ENCODE results near the gene DLG2. TPM values are rescaled to one million over a fixed set of nuclear protein-coding genes. Genes with fewer than 3 reads are reported as not detected.
A peak's percentile ranks its signal among the peaks of the same experiment; 100 is the strongest.

Gene DLG2
- total RNA-seq, 1 donor from 2014 or later: 2.1 TPM

DNA sequence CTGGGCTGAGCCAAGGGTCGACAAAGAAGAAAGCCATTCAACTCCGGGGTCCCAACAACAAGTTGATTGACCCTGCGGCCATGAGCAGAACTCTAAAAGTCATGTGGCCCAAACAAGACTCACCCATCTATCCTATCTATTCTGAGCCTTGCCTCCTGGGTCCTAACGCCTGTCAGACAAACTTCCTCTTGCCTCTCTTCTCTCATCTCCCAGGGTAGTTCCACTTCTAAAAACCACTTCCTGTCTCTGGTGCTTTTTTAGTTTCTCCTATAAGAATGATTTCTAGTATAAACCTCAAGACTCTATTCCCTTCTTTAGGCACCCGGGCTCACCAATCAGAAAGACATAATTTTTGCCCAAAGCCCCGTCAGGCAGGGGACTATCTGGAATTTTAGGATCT, 530.2 kb downstream of the DLG2 start:
- no peak for DNase-seq (ENCODE audit: low read depth, low spot score)
- Mint-ChIP-seq H3K9me3 (peaks cover 3% of the 10 kb centered on the region), H3K36me3 (ENCODE audit: low read depth) (no peaks in the 10 kb centered on the region), H3K27me3 (ENCODE audit: low read depth) (no peaks in the 10 kb centered on the region), H3K27ac (ENCODE audit: unreplicated experiment) (peak overlapping the region; percentile 45), H3K4me1 (no peaks in the 10 kb centered on the region), H3K4me3 (no peak overlapping the region)
- TF ChIP-seq, protein P1, sequence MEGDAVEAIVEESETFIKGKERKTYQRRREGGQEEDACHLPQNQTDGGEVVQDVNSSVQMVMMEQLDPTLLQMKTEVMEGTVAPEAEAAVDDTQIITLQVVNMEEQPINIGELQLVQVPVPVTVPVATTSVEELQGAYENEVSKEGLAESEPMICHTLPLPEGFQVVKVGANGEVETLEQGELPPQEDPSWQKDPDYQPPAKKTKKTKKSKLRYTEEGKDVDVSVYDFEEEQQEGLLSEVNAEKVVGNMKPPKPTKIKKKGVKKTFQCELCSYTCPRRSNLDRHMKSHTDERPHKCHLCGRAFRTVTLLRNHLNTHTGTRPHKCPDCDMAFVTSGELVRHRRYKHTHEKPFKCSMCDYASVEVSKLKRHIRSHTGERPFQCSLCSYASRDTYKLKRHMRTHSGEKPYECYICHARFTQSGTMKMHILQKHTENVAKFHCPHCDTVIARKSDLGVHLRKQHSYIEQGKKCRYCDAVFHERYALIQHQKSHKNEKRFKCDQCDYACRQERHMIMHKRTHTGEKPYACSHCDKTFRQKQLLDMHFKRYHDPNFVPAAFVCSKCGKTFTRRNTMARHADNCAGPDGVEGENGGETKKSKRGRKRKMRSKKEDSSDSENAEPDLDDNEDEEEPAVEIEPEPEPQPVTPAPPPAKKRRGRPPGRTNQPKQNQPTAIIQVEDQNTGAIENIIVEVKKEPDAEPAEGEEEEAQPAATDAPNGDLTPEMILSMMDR (conservative IDR thresholded peaks at IDR 0.05): no peak

DNA sequence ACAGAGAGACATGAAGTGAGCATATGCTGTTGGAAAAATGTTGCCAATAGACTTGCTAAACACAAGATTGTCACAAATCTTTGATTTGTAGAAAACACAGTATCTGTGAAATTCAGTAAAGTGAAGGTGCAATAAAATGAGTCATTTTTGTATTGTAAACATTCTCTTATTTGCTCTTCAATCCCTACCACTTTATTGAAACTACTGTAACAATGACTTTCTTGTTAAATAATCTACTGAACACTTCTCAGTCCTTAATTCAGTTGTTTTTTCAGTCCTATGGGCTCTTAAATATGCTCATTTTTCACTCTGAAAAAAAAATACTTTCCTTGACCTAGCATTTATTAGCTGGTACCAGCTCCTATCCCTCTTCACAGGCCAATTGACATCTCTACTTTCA, 531.9 kb downstream of the DLG2 start:
- TF ChIP-seq, protein P1 (conservative IDR thresholded peaks at IDR 0.05): no peak
- no peak for DNase-seq (ENCODE audit: low read depth, low spot score)
- Mint-ChIP-seq H3K27me3 (ENCODE audit: low read depth) (no peaks in the 10 kb centered on the region), H3K4me1 (no peaks in the 10 kb centered on the region), H3K36me3 (ENCODE audit: low read depth) (no peaks in the 10 kb centered on the region), H3K4me3 (no peak overlapping the region), H3K9me3 (peaks cover 5% of the 10 kb centered on the region), H3K27ac (ENCODE audit: unreplicated experiment) (no peak overlapping the region)

DNA sequence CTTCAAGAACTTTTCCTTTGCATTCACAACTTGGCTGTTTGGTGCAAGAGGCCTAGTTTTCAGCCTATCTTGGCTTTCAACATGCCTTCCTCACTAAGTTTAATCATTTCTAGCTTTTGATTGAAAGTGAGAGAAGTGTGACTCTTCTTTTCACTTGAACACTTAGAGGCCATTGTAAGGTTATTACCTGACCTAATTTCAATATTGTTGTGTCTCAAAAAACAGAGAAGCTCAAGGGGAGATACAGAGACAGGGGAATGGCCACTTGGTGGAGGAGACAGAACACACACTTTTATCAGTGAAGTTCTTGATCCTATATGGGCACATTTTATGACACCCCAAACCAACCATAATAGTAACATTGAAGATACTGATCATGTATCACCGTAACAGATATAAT, 532.3 kb downstream of the DLG2 start:
- Mint-ChIP-seq H3K4me1 (no peaks in the 10 kb centered on the region), H3K27ac (ENCODE audit: unreplicated experiment) (no peak overlapping the region), H3K27me3 (ENCODE audit: low read depth) (no peaks in the 10 kb centered on the region), H3K36me3 (ENCODE audit: low read depth) (no peaks in the 10 kb centered on the region), H3K9me3 (peaks cover 5% of the 10 kb centered on the region), H3K4me3 (no peak overlapping the region)
- DNase-seq (ENCODE audit: low read depth, low spot score): no peak
- TF ChIP-seq, protein P1 (conservative IDR thresholded peaks at IDR 0.05): no peak

DNA sequence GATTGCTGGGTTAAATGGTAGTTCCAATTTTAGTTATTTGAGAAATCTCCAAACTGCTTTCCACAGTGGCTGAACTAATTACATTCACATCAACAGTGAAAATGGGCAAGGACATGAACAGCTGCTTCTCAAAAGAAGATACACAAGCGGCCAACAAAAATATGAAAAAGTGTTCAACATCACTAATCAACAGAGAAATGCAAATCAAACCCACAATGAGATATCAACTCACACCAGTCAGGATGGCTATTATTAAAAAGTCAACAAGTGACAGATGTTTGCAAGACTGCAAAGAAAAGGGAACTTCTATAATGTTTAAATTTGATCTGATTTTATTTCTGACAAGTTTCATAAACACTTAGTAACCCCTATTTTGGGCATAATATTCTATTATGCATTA, 537.5 kb downstream of the DLG2 start:
- no peaks in the 10 kb centered on the region for H3K36me3 Mint-ChIP-seq (ENCODE audit: low read depth)
- DNase-seq (ENCODE audit: low read depth, low spot score): no peak
- H3K9me3 Mint-ChIP-seq: peaks cover 2% of the 10 kb centered on the region
- H3K4me3 Mint-ChIP-seq: no peak overlapping the region
- H3K4me1 Mint-ChIP-seq: no peaks in the 10 kb centered on the region
- TF ChIP-seq, protein P1 (conservative IDR thresholded peaks at IDR 0.05): no peak
- no peak overlapping the region for H3K27ac Mint-ChIP-seq (ENCODE audit: unreplicated experiment)
- H3K27me3 Mint-ChIP-seq (ENCODE audit: low read depth): no peaks in the 10 kb centered on the region

DNA sequence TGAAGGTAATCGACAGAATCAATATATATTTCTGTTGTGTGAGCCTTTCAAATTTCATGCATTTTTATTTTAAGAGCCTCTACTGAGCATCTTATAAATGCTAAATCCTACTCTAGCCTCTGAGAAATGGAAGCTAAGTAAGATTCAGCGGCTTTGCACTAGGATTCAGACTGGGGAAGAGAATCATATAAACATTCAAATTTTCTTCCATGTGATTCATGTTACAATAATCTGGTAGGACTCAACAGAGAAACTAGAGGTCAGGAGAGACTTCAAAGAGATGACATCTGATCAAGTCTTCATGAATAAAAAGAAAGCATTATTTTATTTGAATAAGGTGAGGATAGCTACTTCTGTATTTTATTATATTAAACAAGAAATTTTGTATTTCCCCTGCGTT, 538.9 kb downstream of the DLG2 start:
- Mint-ChIP-seq H3K4me1 (no peaks in the 10 kb centered on the region), H3K9me3 (peaks cover 2% of the 10 kb centered on the region), H3K36me3 (ENCODE audit: low read depth) (no peaks in the 10 kb centered on the region), H3K27me3 (ENCODE audit: low read depth) (no peaks in the 10 kb centered on the region), H3K27ac (ENCODE audit: unreplicated experiment) (no peak overlapping the region), H3K4me3 (no peak overlapping the region)
- TF ChIP-seq, protein P1 (conservative IDR thresholded peaks at IDR 0.05): no peak
- no peak for DNase-seq (ENCODE audit: low read depth, low spot score)
